Activated naive CD8-positive, alpha-beta T cell treated with anti-CD3 and anti-CD28 coated beads, Interleukin-2, amount 10 ng/mL, durations not matched to agents 7 days and 5 days (primary cell): Measurements from ENCODE around the gene GPR15LG. TPM values are rescaled to one million over a fixed set of nuclear protein-coding genes. Genes with fewer than 3 reads are reported as not detected.
"Not testable (repeated sequence)": the region's sequence is repeated elsewhere in the genome, so short reads cannot be mapped to it uniquely, and the experiment has no call there.

ENCODE experiments used
- ATAC-seq: fragments of 150-1000 bp; cut with Tn5 transposase; one replicate; pipeline ENCODE4 v1.10.0; 2021; ENCODE audit warnings: low read depth, moderate library complexity
- POLR2A ChIA-PET: fragments of 350-600 bp; sonication (Branson Sonifier 250); formaldehyde crosslinking; loops from one replicate; lab custom pipeline; 2021; ENCODE audit warnings: antibody characterized with exemption; lab: Charles Lee
- DNase-seq: peaks from one replicate; pipeline ENCODE4 v3.0.0; 2021
- H3K27ac Mint-ChIP-seq: one replicate; pipeline ENCODE4 v1.8.0; 2022; ENCODE audit warnings: mild to moderate bottlenecking, mixed read lengths
- H3K27me3 Mint-ChIP-seq: one replicate; pipeline ENCODE4 v1.8.0; 2022; ENCODE audit warnings: mild to moderate bottlenecking, moderate library complexity, mixed read lengths
- H3K36me3 Mint-ChIP-seq: one replicate; pipeline ENCODE4 v1.8.0; 2021; ENCODE audit warnings: mild to moderate bottlenecking, mixed read lengths
- H3K4me1 Mint-ChIP-seq: one replicate; pipeline ENCODE4 v1.8.0; 2021; ENCODE audit warnings: mixed read lengths
- H3K4me3 Mint-ChIP-seq: one replicate; pipeline ENCODE4 v1.8.0; 2022; ENCODE audit warnings: mild to moderate bottlenecking, moderate library complexity, mixed read lengths
- H3K9me3 Mint-ChIP-seq: one replicate; pipeline ENCODE4 v1.8.0; 2021; ENCODE audit warnings: mixed read lengths
- total RNA-seq, 2 experiments: library from RNA; stranded (reverse); gene quantifications; one replicate each; pipeline ENCODE4 v1.2.3, GENCODE V29; 2021

The GPR15LG gene
- total RNA-seq, 2 experiments from 2014 or later = not detected

DNA sequence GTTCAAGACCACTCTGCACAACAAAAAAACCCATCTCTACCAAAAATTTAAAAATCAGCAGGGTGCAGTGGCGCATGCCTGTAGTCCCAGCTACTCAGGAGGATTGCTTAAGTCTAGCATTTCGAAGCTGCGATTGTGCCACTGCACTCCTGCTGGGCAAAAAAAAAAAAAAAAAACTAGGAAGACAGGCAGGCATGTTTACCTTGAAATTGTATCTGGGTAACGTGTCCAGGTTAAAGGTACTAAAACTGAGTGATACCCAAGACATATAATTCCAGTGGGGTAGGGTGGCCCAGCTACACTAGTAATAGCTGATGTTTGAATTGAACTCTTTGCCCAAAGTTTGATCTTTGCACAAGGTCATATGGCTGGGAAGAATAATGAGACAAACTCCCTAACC, 18.1 kb upstream of the GPR15LG start:
- Mint-ChIP-seq H3K4me1 (peaks cover 20% of the 10 kb centered on the region), H3K4me3 (no peak overlapping the region), H3K9me3 (no peaks in the 10 kb centered on the region), H3K27me3 (peaks cover 6% of the 10 kb centered on the region), H3K27ac (no peak overlapping the region), H3K36me3 (peaks cover 17% of the 10 kb centered on the region)
- POLR2A ChIA-PET = interaction anchor here (0.7 to 1.8 kb wide), 2 partner anchors 17 to 36 kb away, joined by 4 to 6 read pairs; partner anchors contain the start of gene GHITM
- no peak for DNase-seq
- ATAC-seq = no peak

- H3K27ac Mint-ChIP-seq = no peak overlapping the region
- H3K9me3 Mint-ChIP-seq = no peaks in the 10 kb centered on the region
- peaks cover 8% of the 10 kb centered on the region for H3K27me3 Mint-ChIP-seq
- POLR2A ChIA-PET = interaction anchor here (1.0 to 1.8 kb wide), 2 partner anchors 17 to 22 kb away, joined by 4 read pairs; partner anchors contain the start of gene GHITM
- no peak overlapping the region for H3K4me3 Mint-ChIP-seq
- no peak for DNase-seq
- no peak for ATAC-seq
- H3K36me3 Mint-ChIP-seq = peaks cover 14% of the 10 kb centered on the region
- H3K4me1 Mint-ChIP-seq = peaks cover 17% of the 10 kb centered on the region
These were observed 17.6 kb upstream of the GPR15LG start for GRCh38 chr10:84156009-84156408.

- peak overlapping the region; percentile 71 for H3K27ac Mint-ChIP-seq
- peaks cover 14% of the 10 kb centered on the region for H3K36me3 Mint-ChIP-seq
- H3K4me1 Mint-ChIP-seq = peaks cover 15% of the 10 kb centered on the region
- POLR2A ChIA-PET = interaction anchor here (0.9 to 1.8 kb wide), 4 partner anchors 9 to 35 kb away, joined by 3 to 4 read pairs (median 4); partner anchors contain the start of gene GHITM
- H3K4me3 Mint-ChIP-seq = no peak overlapping the region
- H3K9me3 Mint-ChIP-seq = no peaks in the 10 kb centered on the region
- ATAC-seq = peak; percentile 99
- H3K27me3 Mint-ChIP-seq = peaks cover 8% of the 10 kb centered on the region
- no peak for DNase-seq
These were observed 16.8 kb upstream of the GPR15LG start for GRCh38 chr10:84156768-84157167.

DNA sequence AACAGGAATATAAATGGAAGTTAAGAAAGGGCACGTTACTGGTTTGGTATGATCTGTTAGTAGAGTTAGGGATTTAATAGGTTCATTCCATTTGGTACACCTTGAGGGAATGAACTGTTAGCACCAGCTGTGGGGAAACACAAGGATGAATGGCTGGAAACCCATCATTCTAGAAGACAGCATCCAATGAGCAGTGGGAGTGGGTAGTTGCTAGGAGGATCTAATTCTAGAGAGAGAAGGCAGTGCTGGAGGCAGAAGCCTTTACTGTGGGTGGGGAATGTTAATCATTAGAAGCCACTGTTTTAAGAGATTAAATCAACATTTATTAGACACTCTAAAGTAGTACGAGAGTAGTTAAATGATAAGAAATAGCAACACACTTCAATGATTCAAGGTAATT, 15.5 kb upstream of the GPR15LG start:
- Mint-ChIP-seq H3K27me3 (peaks cover 9% of the 10 kb centered on the region), H3K27ac (no peak overlapping the region), H3K4me3 (no peak overlapping the region), H3K9me3 (no peaks in the 10 kb centered on the region), H3K36me3 (peaks cover 14% of the 10 kb centered on the region), H3K4me1 (peaks cover 15% of the 10 kb centered on the region)
- no peak for ATAC-seq
- POLR2A ChIA-PET = interaction anchor here (1.9 kb wide), 1 partner anchor 19 kb away, joined by 5 read pairs; no protein-coding TSS in a partner anchor
- DNase-seq = no peak

GRCh38 chr10:84158550-84158949, 15.1 kb upstream of the GPR15LG start:
- ATAC-seq (no peak), DNase-seq (no peak)
- POLR2A ChIA-PET = interaction anchor here (1.9 kb wide), 1 partner anchor 19 kb away, joined by 5 read pairs; no protein-coding TSS in a partner anchor
- H3K27me3 Mint-ChIP-seq = peaks cover 12% of the 10 kb centered on the region
- no peak overlapping the region for H3K4me3 Mint-ChIP-seq
- H3K9me3 Mint-ChIP-seq = no peaks in the 10 kb centered on the region
- H3K36me3 Mint-ChIP-seq = peaks cover 14% of the 10 kb centered on the region
- H3K4me1 Mint-ChIP-seq = peaks cover 15% of the 10 kb centered on the region
- no peak overlapping the region for H3K27ac Mint-ChIP-seq

DNA sequence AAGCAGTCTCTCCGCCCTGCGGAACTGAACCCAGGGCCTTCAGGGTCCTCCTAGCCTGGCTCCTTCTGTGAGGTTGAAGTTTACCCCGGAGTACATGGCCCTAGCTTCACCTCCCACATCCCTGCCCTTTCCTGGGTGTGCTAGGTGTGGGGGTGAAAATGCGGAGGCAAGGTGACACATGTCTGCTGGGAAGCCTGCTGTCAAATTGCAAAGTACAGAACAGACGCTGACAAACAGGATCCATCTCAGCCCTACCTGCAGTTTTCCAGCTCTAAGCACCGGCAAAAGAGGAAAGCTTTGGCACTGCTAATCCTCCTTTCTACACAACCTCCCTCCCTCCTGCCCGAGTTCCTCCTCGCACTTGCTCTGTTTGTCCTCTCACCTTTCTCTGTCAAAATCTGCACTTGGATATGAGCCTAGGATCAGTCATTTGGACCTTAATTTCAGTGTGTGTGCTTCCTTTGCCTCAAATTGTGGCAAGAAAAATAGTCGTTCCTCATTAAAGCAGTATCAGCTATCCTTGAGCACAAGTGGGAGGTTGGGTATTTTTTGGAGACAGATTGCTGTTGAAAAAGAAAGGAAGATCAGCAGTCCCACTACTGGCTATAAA, 14.4 kb upstream of the GPR15LG start:
- no peak overlapping the region for H3K4me3 Mint-ChIP-seq
- peaks cover 17% of the 10 kb centered on the region for H3K27me3 Mint-ChIP-seq
- DNase-seq (no peak), ATAC-seq (no peak)
- POLR2A ChIA-PET = interaction anchor here (1.9 kb wide), 1 partner anchor 18 kb away, joined by 5 read pairs; no protein-coding TSS in a partner anchor
- peaks cover 13% of the 10 kb centered on the region for H3K36me3 Mint-ChIP-seq
- no peak overlapping the region for H3K27ac Mint-ChIP-seq
- H3K4me1 Mint-ChIP-seq = peaks cover 15% of the 10 kb centered on the region
- H3K9me3 Mint-ChIP-seq = no peaks in the 10 kb centered on the region

- POLR2A ChIA-PET = interaction anchor here (1.5 kb wide), 1 partner anchor 17 kb away, joined by 4 read pairs; no protein-coding TSS in a partner anchor
- Mint-ChIP-seq H3K27me3 (peaks cover 23% of the 10 kb centered on the region), H3K9me3 (no peaks in the 10 kb centered on the region), H3K36me3 (peaks cover 1% of the 10 kb centered on the region), H3K27ac (no peak overlapping the region), H3K4me3 (no peak overlapping the region), H3K4me1 (peaks cover 15% of the 10 kb centered on the region)
- no peak for ATAC-seq
- no peak for DNase-seq
These were observed 12.8 kb upstream of the GPR15LG start for GRCh38 chr10:84160663-84161362.

GRCh38 chr10:84163996-84164395, 9.6 kb upstream of the GPR15LG start:
- Mint-ChIP-seq H3K9me3 (no peaks in the 10 kb centered on the region), H3K4me1 (peaks cover 2% of the 10 kb centered on the region), H3K27ac (no peak overlapping the region), H3K4me3 (no peak overlapping the region), H3K27me3 (peaks cover 23% of the 10 kb centered on the region), H3K36me3 (no peaks in the 10 kb centered on the region)
- POLR2A ChIA-PET = no interaction called here
- ATAC-seq = no peak
- no peak for DNase-seq

GRCh38 chr10:84164442-84164841, 9.2 kb upstream of the GPR15LG start:
- DNase-seq (no peak), ATAC-seq (no peak)
- peaks cover 19% of the 10 kb centered on the region for H3K27me3 Mint-ChIP-seq
- no peaks in the 10 kb centered on the region for H3K9me3 Mint-ChIP-seq
- H3K36me3 Mint-ChIP-seq = no peaks in the 10 kb centered on the region
- no peak overlapping the region for H3K4me3 Mint-ChIP-seq
- no peaks in the 10 kb centered on the region for H3K4me1 Mint-ChIP-seq
- no peak overlapping the region for H3K27ac Mint-ChIP-seq
- POLR2A ChIA-PET = no interaction called here

GRCh38 chr10:84166620-84167288, 6.8 kb upstream of the GPR15LG start:
- Mint-ChIP-seq H3K36me3 (no peaks in the 10 kb centered on the region), H3K9me3 (no peaks in the 10 kb centered on the region), H3K27ac (no peak overlapping the region), H3K4me1 (no peaks in the 10 kb centered on the region), H3K4me3 (no peak overlapping the region), H3K27me3 (peaks cover 15% of the 10 kb centered on the region)
- ATAC-seq (no peak), DNase-seq (no peak)
- POLR2A ChIA-PET = no interaction called here

DNA sequence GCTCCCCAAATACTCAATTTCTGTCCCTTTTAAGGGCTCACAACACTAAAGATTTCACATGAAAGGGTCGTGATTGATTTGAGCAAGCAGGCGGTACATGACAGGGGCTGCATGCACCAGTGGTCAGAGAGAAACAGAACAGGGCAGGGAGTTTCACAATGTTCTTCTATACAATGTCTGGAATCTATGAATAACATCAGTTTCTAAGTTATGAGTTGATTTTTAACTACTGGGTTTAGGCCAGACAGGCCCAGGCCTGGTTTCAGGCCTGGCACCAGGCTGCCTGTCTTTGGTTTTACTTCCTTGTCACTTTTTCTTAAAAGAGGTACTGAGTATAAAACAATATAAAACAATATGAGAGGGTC, 6.3 kb upstream of the GPR15LG start:
- H3K4me3 Mint-ChIP-seq = not testable (repeated sequence)
- peaks cover 15% of the 10 kb centered on the region for H3K27me3 Mint-ChIP-seq

GRCh38 chr10:84168382-84168781, 5.2 kb upstream of the GPR15LG start:
- ATAC-seq, POLR2A ChIA-PET, H3K9me3 Mint-ChIP-seq, H3K27ac Mint-ChIP-seq, H3K36me3 Mint-ChIP-seq, H3K4me1 Mint-ChIP-seq, H3K4me3 Mint-ChIP-seq, DNase-seq: not testable (repeated sequence)
- H3K27me3 Mint-ChIP-seq = peaks cover 13% of the 10 kb centered on the region

More for the DNA sequence above, 6.3 kb upstream of the GPR15LG start:
- H3K9me3 Mint-ChIP-seq, ATAC-seq, POLR2A ChIA-PET, H3K36me3 Mint-ChIP-seq, H3K27ac Mint-ChIP-seq, H3K4me1 Mint-ChIP-seq, DNase-seq: not testable (repeated sequence)

GRCh38 chr10:84171237-84171636, 2.4 kb upstream of the GPR15LG start:
- H3K9me3 Mint-ChIP-seq, H3K36me3 Mint-ChIP-seq, ATAC-seq, H3K4me3 Mint-ChIP-seq, POLR2A ChIA-PET, DNase-seq, H3K27me3 Mint-ChIP-seq, H3K27ac Mint-ChIP-seq, H3K4me1 Mint-ChIP-seq: not testable (repeated sequence)
